Dermis microvascular lymphatic vessel endothelial cell (primary cell): Measurements from ENCODE around the gene PRDM5. TPM values are rescaled to one million over a fixed set of nuclear protein-coding genes. Genes with fewer than 3 reads are reported as not detected.

ENCODE experiments used
- DNase-seq, 2 donors: peaks; one replicate each; pipeline versions ENCODE4 v3.0.0 to v3.0.0-alpha.2; 2010; ENCODE audit warnings: low read depth in 2 of 2
- total RNA-seq: library from RNA; depleted of rRNA; stranded (reverse); fragments of >200 nt; gene quantifications from 2 replicates; pipeline ENCODE4 v1.2.1, GENCODE V29; 2014

Gene PRDM5
- 3.5 and 5.1 TPM in 2 replicates for total RNA-seq

DNA sequence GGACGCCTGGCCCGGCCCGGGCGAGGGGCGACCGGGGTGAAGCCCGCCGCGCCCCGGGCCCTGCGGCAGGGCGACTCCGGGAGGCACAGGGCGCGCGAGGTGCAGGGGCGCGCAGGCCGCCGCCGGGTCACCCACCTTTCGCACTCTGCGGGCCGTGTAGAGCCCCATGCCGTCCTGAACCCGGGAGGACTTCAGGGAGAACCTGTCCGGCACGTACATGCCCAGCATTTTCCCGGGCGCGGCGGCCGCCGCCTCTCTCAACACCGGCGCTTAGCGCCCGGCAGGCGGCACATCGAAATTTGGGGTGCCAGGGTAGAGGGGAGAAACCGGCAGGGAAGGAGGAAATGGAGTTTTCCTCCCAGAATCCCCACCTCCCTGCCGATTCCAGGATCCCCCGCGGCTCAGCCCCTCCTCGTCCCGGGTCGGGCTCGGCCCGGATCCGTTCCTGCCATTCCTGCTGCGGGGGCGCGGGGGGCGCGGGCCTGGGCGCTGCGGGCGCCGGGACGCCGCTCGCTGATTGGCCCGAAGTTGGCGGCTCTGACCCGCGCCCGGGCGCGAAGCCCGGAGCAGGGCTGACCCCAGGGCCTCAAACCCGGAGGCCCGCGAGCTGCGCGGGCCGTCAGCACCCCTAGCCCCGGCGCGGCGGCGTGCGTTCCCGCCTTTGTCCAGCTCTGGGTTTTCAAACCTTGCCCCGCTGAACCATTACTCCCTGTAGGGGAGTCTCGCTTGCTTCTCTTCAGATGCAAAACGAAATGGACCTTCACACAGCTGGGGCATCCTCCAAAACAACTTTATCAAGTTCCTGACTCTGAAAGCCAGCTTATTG, at the start of gene PRDM5:
Gene PRDM5 (minus strand): TSS at position 346 of the 826 bp plus-strand sequence. CDS start 118 bp downstream, at position 228.
- peak in 1 of 2 donors; percentile 34 for DNase-seq

DNA sequence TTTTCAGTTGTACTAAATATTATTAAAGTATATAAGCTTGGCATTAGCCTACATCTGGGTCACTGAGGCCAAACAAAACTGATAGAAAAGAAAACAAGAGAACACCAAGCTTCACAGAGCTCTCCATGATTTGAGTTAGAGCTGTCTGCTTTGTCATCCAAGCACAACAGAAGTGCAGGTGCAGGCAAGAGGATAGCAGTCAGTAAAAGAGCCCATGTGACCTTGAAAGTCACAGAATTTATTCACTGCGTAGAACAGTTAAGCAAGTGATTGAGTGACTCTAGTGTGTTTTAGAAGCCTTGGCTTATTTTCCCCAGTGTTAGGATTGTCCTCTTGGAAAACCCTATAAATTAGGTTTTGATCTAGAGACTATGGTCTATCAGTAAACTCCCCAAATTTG, 49.4 kb upstream of the PRDM5 start:
- no peak for DNase-seq

DNA sequence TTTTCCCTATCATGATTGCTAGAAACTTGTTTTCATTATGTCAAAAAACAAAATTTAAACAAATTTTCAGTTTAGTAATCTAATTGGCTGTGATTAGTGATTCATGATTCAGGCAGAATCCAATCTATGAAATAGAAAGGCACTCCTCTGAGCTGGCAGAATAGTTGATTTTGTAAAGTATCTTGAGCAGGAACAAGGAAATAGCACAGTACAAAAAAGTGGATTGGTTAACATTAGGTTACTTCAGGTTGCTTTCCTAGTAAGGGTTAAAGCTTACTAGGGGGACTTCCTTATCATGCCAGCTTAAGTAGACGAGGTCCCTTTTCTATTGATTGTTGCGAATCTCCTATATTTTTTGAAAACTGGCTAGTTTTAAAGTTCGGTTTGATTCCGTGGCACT, 43.4 kb upstream of the PRDM5 start:
- DNase-seq, result no peak

DNA sequence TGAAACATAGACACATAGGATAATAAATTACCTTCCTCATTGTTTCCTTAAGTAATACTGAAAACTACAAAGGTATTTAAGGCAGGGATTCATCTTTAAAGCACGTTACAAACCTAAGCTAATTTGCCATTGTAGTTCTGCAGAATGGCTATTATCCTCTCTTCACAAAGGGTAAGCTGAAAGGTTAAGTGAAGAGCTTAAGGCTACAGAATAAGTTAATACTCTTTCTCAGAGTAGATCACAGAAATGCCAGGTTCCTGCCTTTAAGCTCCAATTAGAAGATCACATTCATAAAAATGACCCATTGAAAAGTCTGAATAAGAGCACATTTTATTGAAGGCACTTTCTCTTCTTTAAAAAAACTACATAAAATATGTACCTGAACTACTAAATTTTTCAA, 42.1 kb upstream of the PRDM5 start:
- no peak for DNase-seq

DNA sequence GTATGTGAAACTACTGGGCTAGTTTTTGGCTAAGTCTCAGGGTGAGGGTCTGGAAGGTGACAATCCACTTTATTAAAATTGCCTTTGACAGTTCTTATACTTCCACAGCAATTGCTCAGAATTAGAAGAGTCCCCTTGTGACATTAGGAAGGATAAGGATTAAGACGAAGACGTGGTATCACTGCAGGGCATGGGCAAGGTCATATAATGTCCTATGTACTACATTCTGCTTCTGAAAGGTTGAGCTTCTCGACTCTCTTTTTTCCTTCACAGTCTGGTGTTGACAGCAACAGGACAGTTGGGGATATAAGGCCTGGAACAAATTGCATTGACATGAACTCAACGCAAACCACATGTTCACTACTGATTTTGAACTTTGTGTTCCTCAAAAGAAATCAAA, 40.9 kb upstream of the PRDM5 start:
- no peak for DNase-seq

DNA sequence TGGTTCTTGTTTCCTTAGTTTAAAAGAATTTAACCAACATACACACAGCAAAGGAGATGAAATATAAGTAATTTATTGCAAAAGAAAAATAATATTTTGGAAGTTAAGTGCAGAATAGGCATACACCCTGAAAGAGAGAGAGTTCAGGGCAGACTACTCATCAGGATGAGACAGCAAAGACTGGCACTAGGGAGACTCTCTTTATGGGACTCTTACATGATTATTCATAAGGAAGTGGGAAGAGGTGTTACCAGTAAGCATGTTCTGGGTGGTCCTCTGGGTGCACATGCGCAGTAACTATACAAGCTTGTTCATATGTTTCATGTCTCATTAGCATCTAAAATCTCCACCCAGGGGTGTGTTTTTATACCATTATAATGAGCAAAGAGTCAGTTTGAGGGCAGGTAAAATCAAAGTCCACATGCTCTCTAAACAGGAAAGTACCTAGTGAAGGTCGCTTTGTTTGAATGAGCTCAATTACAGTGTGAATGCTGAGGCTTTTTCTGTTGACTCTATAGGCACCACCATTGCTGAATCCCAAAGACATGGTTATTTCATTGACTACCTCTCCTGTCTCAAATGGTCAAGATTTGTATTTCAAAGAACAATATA, 38.2 kb upstream of the PRDM5 start:
- no peak for DNase-seq

DNA sequence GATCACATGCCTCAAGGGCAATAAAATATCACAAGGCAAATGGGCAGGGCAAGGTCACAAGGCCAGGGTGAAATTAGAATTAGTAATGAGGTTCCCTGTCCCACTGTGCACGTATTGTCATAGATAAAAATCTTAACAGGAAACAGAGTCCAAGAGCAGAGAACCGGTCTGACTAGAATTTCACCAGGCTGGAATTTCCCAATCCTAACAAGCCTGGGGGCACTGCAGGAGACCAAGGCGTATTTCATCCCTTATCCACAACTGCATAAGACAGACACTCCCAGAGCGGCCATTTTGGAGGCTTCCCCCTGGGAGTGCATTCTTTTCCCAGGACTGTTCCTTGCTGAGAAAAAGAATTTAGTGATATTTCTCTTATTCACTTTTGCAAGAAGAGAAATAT, 25.9 kb upstream of the PRDM5 start:
- DNase-seq, result no peak

DNA sequence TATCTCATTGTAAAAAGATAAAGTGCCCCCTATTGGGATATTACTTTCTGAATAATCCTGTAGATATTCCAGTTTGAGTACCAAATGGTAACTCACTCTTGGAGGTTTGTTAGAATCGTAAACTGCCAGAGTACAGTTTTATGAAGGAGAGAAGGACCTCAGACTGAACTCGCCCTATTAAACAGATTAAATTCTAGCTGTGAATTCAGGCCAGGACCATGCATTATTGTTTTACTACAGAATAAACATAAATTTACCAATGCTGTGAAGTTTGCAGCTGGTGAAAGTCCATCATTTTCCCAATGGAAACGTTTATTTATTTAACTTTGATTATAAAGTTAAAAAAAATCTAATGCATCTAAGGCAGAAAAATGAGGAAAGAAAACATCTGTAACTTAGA, 20.2 kb upstream of the PRDM5 start:
- DNase-seq, result no peak

DNA sequence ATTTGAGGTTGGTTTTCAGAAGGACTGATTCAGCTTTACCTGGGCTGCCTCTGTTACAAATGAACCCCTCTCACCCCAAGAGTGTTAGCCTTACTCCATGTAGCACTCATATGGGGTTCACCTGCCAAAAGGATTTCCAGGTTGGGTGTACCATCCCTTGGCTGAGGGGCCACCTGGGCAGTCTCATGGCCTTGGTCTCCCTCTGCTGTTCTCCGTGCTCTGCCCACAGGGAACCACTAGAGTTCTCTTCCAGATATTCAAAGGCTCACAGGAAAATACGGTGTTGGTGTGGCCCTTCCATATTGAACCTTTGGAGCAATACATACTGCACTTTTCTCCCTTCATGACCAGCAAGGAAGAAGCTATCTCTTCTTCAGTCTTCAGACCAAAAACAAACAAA, 18.0 kb upstream of the PRDM5 start:
- no peak for DNase-seq

DNA sequence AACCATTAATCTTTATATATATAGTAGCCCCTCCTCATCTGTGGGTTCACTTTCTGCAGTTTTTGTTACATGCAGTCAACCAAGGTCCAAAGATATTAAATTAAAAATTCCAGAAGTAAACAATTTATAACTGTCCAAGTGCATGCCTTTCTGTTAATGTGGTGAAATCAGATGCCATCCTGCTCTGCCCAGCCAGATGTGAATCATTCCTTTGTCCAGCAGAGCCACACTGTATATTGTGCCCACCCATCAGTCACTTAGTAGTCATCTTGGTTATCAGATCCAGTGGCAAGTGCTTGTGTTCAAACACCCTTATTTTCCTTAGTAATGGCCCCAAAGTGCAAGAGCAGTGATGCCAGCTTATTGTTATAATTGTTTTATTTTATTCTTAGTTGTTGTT, 17.2 kb upstream of the PRDM5 start:
- DNase-seq, result no peak

DNA sequence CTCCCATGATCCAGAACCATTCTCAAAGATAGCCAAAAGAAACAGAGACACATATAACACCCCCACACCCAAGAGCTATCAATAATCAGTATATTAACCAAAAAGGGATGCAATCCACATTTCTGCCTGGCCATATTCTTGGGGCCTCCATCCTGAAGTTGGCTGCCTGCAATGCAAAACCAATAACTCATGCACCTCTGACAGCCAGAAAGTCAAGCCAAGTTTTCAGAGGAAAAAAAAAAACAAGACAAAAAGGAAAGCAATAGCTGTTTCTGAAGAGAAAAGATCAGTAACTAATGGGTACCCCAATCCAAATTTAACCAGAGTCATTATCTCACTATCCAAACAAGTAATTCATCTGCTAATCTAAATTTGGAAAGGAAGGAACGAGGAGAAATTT, 7.3 kb upstream of the PRDM5 start:
- DNase-seq, result no peak

DNA sequence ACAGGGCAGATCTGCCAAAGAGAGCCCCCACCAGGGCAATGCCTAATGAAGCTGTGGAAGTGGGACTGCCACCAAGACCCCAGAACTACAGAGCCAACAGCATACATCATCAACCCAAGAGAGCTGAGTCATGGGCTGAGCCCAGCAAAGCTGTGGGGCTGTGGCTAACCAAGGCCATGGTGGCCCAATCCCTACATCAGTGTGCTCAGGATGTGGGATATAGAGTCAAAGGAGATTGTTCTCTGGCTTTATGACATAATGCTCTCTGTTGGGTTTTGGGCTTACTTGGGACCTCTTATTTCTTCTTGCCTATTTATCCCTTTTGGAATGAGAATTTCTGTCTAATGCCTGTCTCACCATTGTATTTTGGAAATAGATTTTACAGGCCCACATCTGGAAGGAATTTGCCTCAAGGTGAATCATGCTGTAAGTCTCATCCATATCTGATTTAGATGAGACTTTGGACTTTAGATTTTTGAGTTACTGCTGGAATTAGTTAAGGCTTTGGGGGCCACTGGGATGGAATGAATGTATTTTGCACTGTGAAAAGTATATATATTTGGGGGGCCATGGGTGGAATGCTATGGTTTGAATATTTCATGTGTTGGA, 5.4 kb upstream of the PRDM5 start:
- DNase-seq, result no peak

DNA sequence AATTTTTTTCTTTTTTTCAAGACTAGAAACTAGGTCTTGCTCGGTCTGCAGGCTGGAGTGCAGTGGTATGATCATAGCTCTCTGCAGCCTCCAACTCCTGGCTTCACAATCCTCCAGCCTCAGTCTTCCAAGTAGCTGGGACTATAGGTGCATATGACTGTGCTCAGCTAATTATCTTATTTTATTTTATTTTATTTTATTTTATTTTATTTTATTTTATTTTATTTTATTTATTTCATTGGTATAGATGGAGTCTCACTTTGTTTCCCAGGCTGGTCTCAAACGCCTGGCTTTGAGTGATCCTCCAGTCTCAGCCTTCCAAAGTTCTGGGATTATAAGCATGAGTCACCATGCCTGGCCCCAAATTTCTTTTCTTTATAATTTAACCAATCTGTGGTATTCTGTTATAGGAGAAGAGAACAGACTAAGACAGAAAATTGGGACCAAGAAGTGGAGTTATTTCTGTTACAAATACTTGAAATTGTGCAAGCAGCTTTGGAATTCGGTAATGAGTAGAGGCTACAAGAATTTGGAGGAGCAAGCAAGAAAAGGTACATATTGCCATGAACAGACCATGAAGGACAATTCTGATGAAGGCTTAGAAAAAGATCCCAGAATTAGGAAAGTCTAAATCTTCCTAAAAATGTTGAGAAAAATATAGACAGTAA, 4.0 kb upstream of the PRDM5 start:
- DNase-seq, result no peak

DNA sequence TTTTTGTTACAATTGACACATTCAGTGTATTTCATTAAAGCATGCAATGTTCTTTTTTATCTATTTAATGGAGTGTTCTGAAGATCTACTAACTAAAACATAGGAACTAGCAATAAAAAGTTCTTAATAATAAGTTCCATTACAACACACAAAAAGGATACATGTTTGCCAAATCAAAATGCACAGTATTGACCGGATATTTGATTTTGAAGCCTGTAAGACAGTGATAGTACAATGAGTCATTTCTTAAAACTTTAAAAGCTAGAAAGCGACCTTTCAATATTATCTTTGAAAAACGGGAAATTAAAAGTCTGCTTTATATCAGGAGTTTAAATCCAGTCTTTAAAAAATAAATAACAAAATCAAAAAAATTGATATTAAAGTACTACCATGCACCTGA, 2.4 kb upstream of the PRDM5 start:
- DNase-seq, result no peak

DNA sequence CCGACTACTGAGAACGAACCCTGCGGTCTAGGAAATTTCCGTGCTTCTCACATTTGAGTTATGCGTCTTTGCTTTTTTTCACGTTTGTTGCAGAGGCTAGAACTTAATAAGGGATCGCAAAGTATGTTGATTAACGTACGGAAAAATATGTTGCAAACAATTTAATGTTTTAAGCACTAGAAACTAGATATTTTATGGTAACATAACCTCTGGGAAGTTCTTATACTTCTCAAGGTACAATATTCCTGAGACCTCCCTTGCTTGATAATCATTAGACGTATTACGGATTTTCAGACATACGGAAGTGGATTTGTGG, 639 bp upstream of the PRDM5 start:
- no peak for DNase-seq

DNA sequence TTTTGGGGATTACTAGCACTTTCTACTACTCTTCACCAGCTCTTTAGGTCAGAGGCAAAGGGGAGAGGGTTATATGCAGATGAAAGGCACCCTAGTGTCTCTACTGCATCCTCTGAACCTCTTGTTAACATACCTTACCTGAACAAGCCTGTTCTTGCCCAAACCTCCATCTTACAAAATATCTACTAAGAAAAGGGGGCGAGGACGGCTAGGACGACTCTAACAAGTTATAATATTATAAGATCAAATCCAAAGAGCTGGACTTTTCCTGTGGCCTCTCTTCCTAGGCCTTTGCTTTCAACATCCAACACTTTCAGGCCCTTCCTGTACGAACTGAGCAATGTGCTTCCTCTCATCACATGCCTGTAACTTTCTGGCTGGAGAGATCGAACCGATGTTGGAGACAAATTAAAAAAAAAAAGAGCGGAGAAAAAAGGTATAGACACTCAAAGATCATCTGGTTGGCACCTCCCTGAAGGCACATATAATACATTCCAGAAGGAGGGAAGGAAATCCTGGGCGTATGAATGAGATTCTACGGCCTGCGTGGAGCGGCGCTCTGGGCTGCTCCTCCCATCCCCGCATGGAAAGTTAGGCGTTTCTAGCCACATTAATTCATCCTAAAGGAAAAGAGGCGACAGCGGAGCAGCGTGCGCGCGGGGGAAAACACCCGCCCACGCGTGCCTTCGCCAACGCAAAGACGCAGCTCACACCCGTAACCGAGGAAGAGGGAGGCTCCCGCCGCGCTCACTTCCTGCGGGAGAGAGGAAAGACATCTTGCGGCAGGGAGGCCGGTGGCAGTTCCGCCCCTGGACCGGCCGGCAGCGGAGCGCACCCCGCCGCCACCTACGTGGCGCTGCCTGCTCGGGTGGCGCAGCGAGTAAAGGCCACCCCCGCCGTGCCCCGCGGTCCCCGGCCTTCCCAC, 808 bp downstream of the PRDM5 start:
- peak; percentile 41 to 61 for DNase-seq

DNA sequence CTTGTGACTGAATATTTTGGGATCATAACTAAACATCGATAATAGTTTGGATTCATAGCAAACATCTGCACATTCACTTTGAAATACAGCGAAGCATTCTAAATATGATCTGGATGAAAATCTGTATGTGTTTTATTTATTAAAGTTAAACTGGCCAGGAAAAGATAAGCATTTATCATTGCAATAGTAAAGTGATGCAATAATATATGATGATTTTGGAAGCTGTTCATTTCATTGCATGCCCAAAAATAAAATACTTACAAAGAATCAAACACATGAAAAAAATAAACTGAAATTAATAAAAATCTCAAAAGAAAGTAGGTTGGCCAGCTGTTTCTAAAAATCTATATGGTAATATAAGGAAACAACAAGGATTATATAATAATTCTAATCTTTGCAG, 1.9 kb downstream of the PRDM5 start:
- no peak for DNase-seq

DNA sequence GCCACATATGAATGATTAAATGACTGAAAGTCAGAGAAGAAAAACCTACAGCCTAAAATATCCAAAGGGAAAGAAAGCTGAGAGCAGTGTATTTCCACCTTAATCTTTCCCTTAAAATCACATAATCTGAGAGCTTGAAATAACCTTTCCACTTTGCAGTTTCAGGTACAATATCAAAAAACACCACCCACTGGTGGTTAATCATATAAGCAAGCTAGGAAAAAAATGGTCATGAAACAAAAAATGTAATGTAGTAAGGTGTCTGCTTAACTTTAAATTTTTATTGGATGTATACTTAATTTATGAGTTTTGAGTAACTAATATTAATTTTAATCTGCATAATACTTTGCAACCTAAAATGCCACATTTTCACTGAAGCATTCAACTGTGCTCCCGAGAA, 3.2 kb downstream of the PRDM5 start:
- DNase-seq, result no peak

DNA sequence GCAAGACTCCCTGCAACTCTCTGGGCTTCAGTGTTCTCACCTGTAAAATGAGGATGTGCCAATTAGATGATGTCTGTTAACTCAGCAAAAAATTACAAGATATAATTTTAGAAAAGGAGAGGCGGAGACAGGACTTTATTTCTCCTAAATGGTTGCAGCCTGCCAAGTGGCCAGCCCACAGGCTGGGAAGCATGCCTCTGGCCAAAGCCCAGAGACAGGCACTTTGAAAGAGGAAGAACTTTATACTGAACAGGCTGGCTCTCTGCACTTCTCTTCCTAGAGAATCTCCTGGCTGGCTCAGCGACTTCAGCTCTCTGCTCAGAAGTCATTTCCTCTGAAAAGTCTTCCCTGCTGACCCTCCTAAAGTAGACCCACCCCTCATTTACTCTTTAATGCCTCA, 3.7 kb downstream of the PRDM5 start:
- no peak for DNase-seq

DNA sequence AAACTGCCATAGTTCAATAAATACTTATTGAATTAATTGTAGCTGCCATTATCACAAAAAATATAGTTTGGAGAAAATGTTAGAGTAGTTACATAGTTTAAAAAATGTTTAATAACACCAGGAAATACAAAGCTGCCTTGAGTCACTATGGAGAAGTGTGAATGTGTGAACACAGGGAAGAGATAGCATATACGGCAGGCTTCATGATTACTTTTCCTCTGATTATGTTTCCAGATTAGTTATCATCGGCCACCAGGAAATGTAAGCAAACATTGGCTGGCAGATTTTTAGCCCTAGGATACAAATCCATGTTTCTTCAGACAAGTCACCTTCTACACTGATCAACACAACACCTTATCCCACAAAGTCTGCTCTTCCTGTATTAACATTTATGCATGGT, 4.4 kb downstream of the PRDM5 start:
- no peak for DNase-seq

DNA sequence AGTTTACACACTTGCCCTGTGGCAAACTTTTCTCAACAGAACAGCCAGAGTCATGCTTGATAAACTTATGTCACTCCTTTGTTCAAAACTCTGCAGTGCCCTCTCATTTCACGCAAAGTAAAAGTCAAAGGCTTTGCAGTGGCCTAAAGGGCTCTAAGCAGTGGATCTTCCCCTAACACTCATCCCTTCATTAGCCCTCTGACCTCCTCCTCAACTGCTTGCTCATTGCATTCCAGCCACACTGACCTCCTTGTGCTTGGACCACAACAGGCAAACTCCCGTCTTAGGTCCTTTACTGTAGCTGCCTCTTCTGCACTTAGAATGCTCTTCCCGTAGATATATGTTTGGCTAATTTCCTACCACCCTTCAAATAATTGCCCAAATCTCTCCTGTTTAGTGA, 5.6 kb downstream of the PRDM5 start:
- no peak for DNase-seq
